HEK293T (cell line): Measurements from ENCODE around the gene KRTAP10-9.

Source experiments
- ARNT ChIP-seq: fragments of 450-650 bp; IDR thresholded peaks from 2 replicates; pipeline ENCODE4 v1.6.1; 2017; ENCODE audit warnings: mild to moderate bottlenecking
- BHLHE40 ChIP-seq: fragments of 450-650 bp; IDR thresholded peaks from 2 replicates; pipeline ENCODE4 v1.6.1; 2016; ENCODE audit warnings: mild to moderate bottlenecking, moderate library complexity, borderline replicate concordance
- CTBP1 ChIP-seq: fragments of 450-650 bp; IDR thresholded peaks from 2 replicates; pipeline ENCODE4 v1.6.1; 2016; ENCODE audit warnings: borderline replicate concordance
- FOXA1 ChIP-seq: fragments of 450-650 bp; IDR thresholded peaks from 2 replicates; pipeline ENCODE4 v1.6.1; 2016; ENCODE audit warnings: mild to moderate bottlenecking
- FOXK2 ChIP-seq: fragments of 450-650 bp; IDR thresholded peaks from 2 replicates; pipeline ENCODE4 v1.6.1; 2016; ENCODE audit warnings: mild to moderate bottlenecking
- HDGF ChIP-seq: fragments of 450-650 bp; IDR thresholded peaks from 2 replicates; pipeline ENCODE4 v1.6.1; 2017; ENCODE audit warnings: antibody characterized with exemption, borderline replicate concordance
- L3MBTL2 ChIP-seq: fragments of 450-650 bp; conservative IDR thresholded peaks from 2 replicates; pipeline ENCODE4 v1.6.1; 2016; ENCODE audit warnings: mild to moderate bottlenecking
- LEF1 ChIP-seq: fragments of 450-650 bp; IDR thresholded peaks from 2 replicates; pipeline ENCODE4 v1.6.1; 2017; ENCODE audit warnings: mild to moderate bottlenecking, borderline replicate concordance
- NFRKB ChIP-seq: fragments of 450-650 bp; IDR thresholded peaks from 2 replicates; pipeline ENCODE4 v1.6.1; 2016; ENCODE audit warnings: mild to moderate bottlenecking, moderate library complexity
- PKNOX1 ChIP-seq: fragments of 450-650 bp; IDR thresholded peaks from 2 replicates; pipeline ENCODE4 v1.6.1; 2016
- SUZ12 ChIP-seq: fragments of 450-650 bp; IDR thresholded peaks from 2 replicates; pipeline ENCODE4 v1.6.1; 2016; ENCODE audit warnings: mild to moderate bottlenecking

GRCh38 chr21:44664691-44665090 is 37.8 kb downstream of the KRTAP10-9 start:
- no peak for TF ChIP-seq HDGF
- TF ChIP-seq PKNOX1: no peak
- no peak for TF ChIP-seq ARNT
- TF ChIP-seq FOXA1: no peak
- no peak for TF ChIP-seq BHLHE40
- TF ChIP-seq L3MBTL2: no peak
- TF ChIP-seq FOXK2: no peak
- no peak for TF ChIP-seq CTBP1
- no peak for TF ChIP-seq NFRKB
- TF ChIP-seq SUZ12: no peak
- no peak for TF ChIP-seq LEF1
